Loucy (cell line): ENCODE measurements around the gene SP2.

Source experiments
- H2AFZ ChIP-seq: fragments of 200-600 bp; sonication (generic); 2 replicates; pipeline ENCODE4 v1.6.0; 2016; ENCODE audit warnings: antibody characterized with exemption, mild to moderate bottlenecking, low read length, moderate library complexity
- H3F3A ChIP-seq: fragments of 200-600 bp; 2 replicates; pipeline ENCODE4 v1.6.0; 2016; ENCODE audit warnings: antibody characterized with exemption, low read depth, mild to moderate bottlenecking
- H3K27me3 ChIP-seq: fragments of 200-600 bp; sonication (generic); 2 replicates; pipeline ENCODE4 v1.6.1; 2014; ENCODE audit warnings: low read length, mild to moderate bottlenecking; ENCODE audit not compliant: insufficient read depth, poor library complexity, severe bottlenecking
- H3K36me3 ChIP-seq: fragments of 200-600 bp; sonication (generic); 2 replicates; pipeline ENCODE4 v1.6.1; 2016; ENCODE audit warnings: low read length; ENCODE audit not compliant: insufficient read depth
- H3K4me1 ChIP-seq: fragments of 200-600 bp; sonication (generic); 2 replicates; pipeline ENCODE4 v1.5.1; 2014; ENCODE audit warnings: low read length, mild to moderate bottlenecking; ENCODE audit not compliant: insufficient read depth, poor library complexity, severe bottlenecking
- H3K4me2 ChIP-seq: fragments of 200-600 bp; sonication (generic); 2 replicates; pipeline ENCODE4 v1.6.0; 2014; ENCODE audit warnings: antibody characterized with exemption, low read length, low read depth, mild to moderate bottlenecking; ENCODE audit not compliant: poor library complexity, severe bottlenecking
- H3K4me3 ChIP-seq: fragments of 200-600 bp; sonication (generic); 2 replicates; pipeline ENCODE4 v1.5.1; 2014; ENCODE audit warnings: low read length, mild to moderate bottlenecking, mixed read lengths; ENCODE audit not compliant: poor library complexity, severe bottlenecking
- H3K79me2 ChIP-seq: fragments of 200-600 bp; sonication (generic); 2 replicates; pipeline ENCODE4 v1.6.1; 2014; ENCODE audit warnings: low read length; ENCODE audit not compliant: insufficient read depth
- H3K9ac ChIP-seq: fragments of 200-600 bp; sonication (generic); 2 replicates; pipeline ENCODE4 v1.6.0; 2014; ENCODE audit warnings: mild to moderate bottlenecking, low read depth, low read length, moderate library complexity; ENCODE audit not compliant: poor library complexity, severe bottlenecking
- H3K9me2 ChIP-seq: fragments of 200-600 bp; sonication (generic); replicated peaks from 2 replicates; pipeline ENCODE4 v1.6.1; 2016; ENCODE audit warnings: low read depth, low read length, mixed read lengths
- H3K9me3 ChIP-seq: fragments of 200-600 bp; sonication (generic); 2 replicates; pipeline ENCODE4 v1.6.1; 2014; ENCODE audit warnings: mild to moderate bottlenecking, antibody characterized with exemption, low read length, low read depth; ENCODE audit not compliant: insufficient read depth
- H4K20me1 ChIP-seq: fragments of 200-600 bp; sonication (generic); 2 replicates; pipeline ENCODE4 v1.6.0; 2014; ENCODE audit warnings: antibody characterized with exemption, low read length, mild to moderate bottlenecking; ENCODE audit not compliant: insufficient read depth, poor library complexity, severe bottlenecking
- CTCF ChIP-seq: fragments of 200-600 bp; sonication (generic); conservative IDR thresholded peaks from 2 replicates; pipeline ENCODE4 v1.5.1; 2014; ENCODE audit warnings: mild to moderate bottlenecking, antibody characterized with exemption, low read length
- EZH2phosphoT487 ChIP-seq: fragments of 200-600 bp; IDR thresholded peaks from 2 replicates; pipeline ENCODE4 v1.6.1; 2018; ENCODE audit warnings: antibody characterized with exemption, mild to moderate bottlenecking, moderate library complexity, borderline replicate concordance

Gene SP2

GRCh38 chr17:47888293-47888692 is 7.7 kb upstream of the SP2 start:
- Histone ChIP-seq H3K4me1 (no peaks in the 10 kb centered on the region), H3K4me3 (no peak overlapping the region), H3K9ac (no peak overlapping the region), H3K27me3 (no peaks in the 10 kb centered on the region), H4K20me1 (no peaks in the 10 kb centered on the region), H3K9me3 (no peaks in the 10 kb centered on the region), H2AFZ (no peak overlapping the region), H3K79me2 (no peaks in the 10 kb centered on the region), H3K9me2 (no peaks in the 10 kb centered on the region), H3K36me3 (no peaks in the 10 kb centered on the region), H3K4me2 (no peak overlapping the region), H3F3A (no peaks in the 10 kb centered on the region)
- TF ChIP-seq CTCF: no peak
- no peak for TF ChIP-seq EZH2phosphoT487

- Histone ChIP-seq H3K4me2 (no peak overlapping the region), H3K9me2 (no peaks in the 10 kb centered on the region), H3K36me3 (no peaks in the 10 kb centered on the region), H3K9ac (no peak overlapping the region), H2AFZ (no peak overlapping the region), H3K27me3 (no peaks in the 10 kb centered on the region), H4K20me1 (no peaks in the 10 kb centered on the region), H3K9me3 (no peaks in the 10 kb centered on the region), H3F3A (no peaks in the 10 kb centered on the region), H3K79me2 (peaks cover 8% of the 10 kb centered on the region), H3K4me3 (no peak overlapping the region), H3K4me1 (peaks cover 8% of the 10 kb centered on the region)
- TF ChIP-seq CTCF (peak; percentile 88), EZH2phosphoT487 (no peak)
Observed at GRCh38 chr17:47889734-47890529, 6.1 kb upstream of the SP2 start.

GRCh38 chr17:47891545-47892088 is 4.4 kb upstream of the SP2 start:
- Histone ChIP-seq H3F3A (no peaks in the 10 kb centered on the region), H3K4me1 (peaks cover 12% of the 10 kb centered on the region), H3K9me3 (no peaks in the 10 kb centered on the region), H4K20me1 (peaks cover under 1% of the 10 kb centered on the region), H3K4me3 (no peak overlapping the region), H2AFZ (no peak overlapping the region), H3K36me3 (no peaks in the 10 kb centered on the region), H3K4me2 (no peak overlapping the region), H3K27me3 (no peaks in the 10 kb centered on the region), H3K9me2 (no peaks in the 10 kb centered on the region), H3K9ac (no peak overlapping the region), H3K79me2 (peaks cover 14% of the 10 kb centered on the region)
- TF ChIP-seq CTCF (no peak), EZH2phosphoT487 (no peak)
